ENCODE results near the gene ZNF681.

Gene ZNF681

GRCh38 chr19:23771316-23771715, 12.6 kb upstream of the ZNF681 start:
- H3K4me3 ChIP-seq (ENCODE audit: control insufficient read depth, low read depth, low read length) = no peak overlapping the region
- no peak for DNase-seq (ENCODE audit: low read depth)
- TF ChIP-seq, protein P1, sequence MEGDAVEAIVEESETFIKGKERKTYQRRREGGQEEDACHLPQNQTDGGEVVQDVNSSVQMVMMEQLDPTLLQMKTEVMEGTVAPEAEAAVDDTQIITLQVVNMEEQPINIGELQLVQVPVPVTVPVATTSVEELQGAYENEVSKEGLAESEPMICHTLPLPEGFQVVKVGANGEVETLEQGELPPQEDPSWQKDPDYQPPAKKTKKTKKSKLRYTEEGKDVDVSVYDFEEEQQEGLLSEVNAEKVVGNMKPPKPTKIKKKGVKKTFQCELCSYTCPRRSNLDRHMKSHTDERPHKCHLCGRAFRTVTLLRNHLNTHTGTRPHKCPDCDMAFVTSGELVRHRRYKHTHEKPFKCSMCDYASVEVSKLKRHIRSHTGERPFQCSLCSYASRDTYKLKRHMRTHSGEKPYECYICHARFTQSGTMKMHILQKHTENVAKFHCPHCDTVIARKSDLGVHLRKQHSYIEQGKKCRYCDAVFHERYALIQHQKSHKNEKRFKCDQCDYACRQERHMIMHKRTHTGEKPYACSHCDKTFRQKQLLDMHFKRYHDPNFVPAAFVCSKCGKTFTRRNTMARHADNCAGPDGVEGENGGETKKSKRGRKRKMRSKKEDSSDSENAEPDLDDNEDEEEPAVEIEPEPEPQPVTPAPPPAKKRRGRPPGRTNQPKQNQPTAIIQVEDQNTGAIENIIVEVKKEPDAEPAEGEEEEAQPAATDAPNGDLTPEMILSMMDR (conservative IDR thresholded peaks at IDR 0.05; ENCODE audit: control insufficient read depth, insufficient read depth, low read depth, low read length) = no peak

GRCh38 chr19:23770672-23771250, 12.1 kb upstream of the ZNF681 start:
- no peak overlapping the region for H3K4me3 ChIP-seq (ENCODE audit: control insufficient read depth, low read depth, low read length)
- DNase-seq (ENCODE audit: low read depth) = no peak
- TF ChIP-seq, protein P1 (conservative IDR thresholded peaks at IDR 0.05; ENCODE audit: control insufficient read depth, insufficient read depth, low read depth, low read length) = no peak

DNA sequence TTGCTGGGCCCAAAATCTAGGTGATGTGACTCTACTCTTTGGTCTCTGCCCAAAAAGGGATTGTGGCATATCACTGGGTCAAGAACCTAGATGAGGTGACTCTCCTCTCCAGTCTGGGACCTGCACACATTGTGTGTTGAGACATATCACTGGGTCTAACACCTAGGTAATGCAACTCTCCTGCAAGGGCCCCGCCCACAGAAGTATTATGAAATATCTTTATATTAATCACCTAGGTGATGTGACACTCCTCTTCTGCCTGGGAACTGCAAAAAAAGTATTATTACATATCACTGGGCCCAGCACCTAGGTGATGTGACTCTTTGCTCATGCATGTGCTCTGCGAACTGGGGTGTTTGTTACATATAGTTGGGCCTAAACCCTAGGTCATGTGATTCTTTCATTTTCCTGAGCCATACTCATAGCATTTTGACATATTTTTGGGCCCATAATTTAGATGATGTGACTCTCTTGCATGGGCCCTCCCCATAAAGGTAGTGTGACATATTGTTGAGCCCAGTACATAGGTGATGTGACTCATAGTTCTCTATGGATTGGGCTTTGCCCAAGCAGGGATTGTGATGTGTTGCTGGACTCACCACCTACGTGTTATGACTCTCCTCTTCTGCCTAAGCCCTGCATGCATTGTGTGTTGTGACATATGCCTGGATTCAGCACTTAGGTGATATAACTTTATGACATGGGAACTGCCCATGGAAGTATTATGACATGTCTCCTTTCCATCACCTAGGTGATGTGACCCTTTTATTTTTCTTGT, 11.2 kb upstream of the ZNF681 start:
- DNase-seq (ENCODE audit: low read depth) = no peak
- TF ChIP-seq, protein P1 (conservative IDR thresholded peaks at IDR 0.05; ENCODE audit: control insufficient read depth, insufficient read depth, low read depth, low read length) = no peak
- no peak overlapping the region for H3K4me3 ChIP-seq (ENCODE audit: control insufficient read depth, low read depth, low read length)

- no peak overlapping the region for H3K4me3 ChIP-seq (ENCODE audit: control insufficient read depth, low read depth, low read length)
- TF ChIP-seq, protein P1 (conservative IDR thresholded peaks at IDR 0.05; ENCODE audit: control insufficient read depth, insufficient read depth, low read depth, low read length) = no peak
- no peak for DNase-seq (ENCODE audit: low read depth)
Observed at GRCh38 chr19:23766951-23767350, 8.3 kb upstream of the ZNF681 start.

GRCh38 chr19:23764781-23765180, 6.1 kb upstream of the ZNF681 start:
- TF ChIP-seq, protein P1 (conservative IDR thresholded peaks at IDR 0.05; ENCODE audit: control insufficient read depth, insufficient read depth, low read depth, low read length) = no peak
- H3K4me3 ChIP-seq (ENCODE audit: control insufficient read depth, low read depth, low read length) = no peak overlapping the region
- no peak for DNase-seq (ENCODE audit: low read depth)

GRCh38 chr19:23762884-23763711, 4.4 kb upstream of the ZNF681 start:
- H3K4me3 ChIP-seq (ENCODE audit: control insufficient read depth, low read depth, low read length) = peak overlapping the region; percentile 55
- TF ChIP-seq, protein P1 (conservative IDR thresholded peaks at IDR 0.05; ENCODE audit: control insufficient read depth, insufficient read depth, low read depth, low read length) = no peak
- DNase-seq (ENCODE audit: low read depth) = peak; percentile 25
